Measurements from ENCODE around the gene ZNF568.

DNA sequence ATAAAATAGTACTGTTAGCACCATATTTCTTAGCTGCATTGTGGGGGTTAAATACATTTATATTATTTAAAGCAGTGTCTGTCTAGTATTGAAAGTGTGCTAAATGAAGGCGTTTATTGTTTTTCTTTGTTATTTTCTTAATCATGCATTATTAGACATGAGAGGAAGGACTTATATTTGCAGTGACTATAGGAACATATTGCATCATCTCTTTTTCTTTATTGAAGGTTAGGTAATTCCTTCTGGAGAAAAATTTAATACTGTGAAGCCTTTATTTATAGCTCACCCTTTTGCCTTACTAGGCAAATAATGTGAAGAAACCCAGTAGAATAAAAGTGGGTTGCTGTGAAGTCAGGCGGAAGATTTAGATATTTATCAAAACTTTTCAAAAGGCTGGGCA lies 83.2 kb downstream of the ZNF568 start:
- TF ChIP-seq CTCF (conservative IDR thresholded peaks at IDR 0.05; ENCODE audit: low read depth, low read length) (no peak), EZH2 (IDR thresholded peaks at IDR 0.05; ENCODE audit: borderline replicate concordance, low read depth, low read length, poor library complexity, severe bottlenecking) (no peak)
